ENCODE data around the gene RAB3GAP2.
"Not testable (repeated sequence)": the region's sequence is repeated elsewhere in the genome, so short reads cannot be mapped to it uniquely, and the experiment has no call there.

The RAB3GAP2 gene

GRCh38 chr1:220245900-220246299 lies 26.4 kb downstream of the RAB3GAP2 start:
- Histone ChIP-seq H3K36me3 (ENCODE audit: control insufficient read depth in 1 of 2, insufficient read depth in 2 of 2, low read depth in 1 of 2, low read length in 2 of 2) (peaks cover 8 to 37% of the 10 kb centered on the region in 2 experiments), H3K79me1 (replicated peaks; ENCODE audit: low read length, poor library complexity, severe bottlenecking) (peaks cover 19% of the 10 kb centered on the region), H3K9me3 (ENCODE audit: control insufficient read depth, low read length) (peaks cover 29% of the 10 kb centered on the region)
- not testable (repeated sequence) for H2AK5ac ChIP-seq (ENCODE audit: low read length, severe bottlenecking); H3K9ac ChIP-seq (ENCODE audit: low read length); DNase-seq; H3K4ac ChIP-seq (ENCODE audit: low read depth in 1 of 2, low read length in 2 of 2); H2BK5ac ChIP-seq (ENCODE audit: low read depth, low read length, poor library complexity, severe bottlenecking); H3K4me1 ChIP-seq (ENCODE audit: control insufficient read depth, insufficient read depth, low read depth, low read length); H3K23ac ChIP-seq (ENCODE audit: low read length in 2 of 2); H3K4me2 ChIP-seq (ENCODE audit: low read length, poor library complexity, severe bottlenecking); H3K14ac ChIP-seq (ENCODE audit: low read length in 2 of 2); H4K8ac ChIP-seq (ENCODE audit: low read length); H3K18ac ChIP-seq (ENCODE audit: low read depth in 1 of 2, low read length in 2 of 2); H3K4me3 ChIP-seq (ENCODE audit: insufficient read depth in 1 of 2, low read depth in 1 of 2, low read length in 2 of 2); H3K27ac ChIP-seq (ENCODE audit: low read length, poor library complexity, severe bottlenecking); H3K27me3 ChIP-seq (ENCODE audit: control insufficient read depth in 1 of 2, insufficient read depth in 1 of 2, low read length in 2 of 2); H2BK120ac ChIP-seq (ENCODE audit: low read depth, low read length); H2BK15ac ChIP-seq (ENCODE audit: low read depth, poor library complexity, severe bottlenecking); H4K91ac ChIP-seq (ENCODE audit: low read length); H2AFZ ChIP-seq (ENCODE audit: low read depth, low read length); H2BK12ac ChIP-seq (ENCODE audit: low read length in 2 of 2)
- WGBS: 98% methylated on average over 3 of the region's 6 CpGs

GRCh38 chr1:220243947-220244346 lies 28.3 kb downstream of the RAB3GAP2 start:
- H3K4ac ChIP-seq (ENCODE audit: low read depth in 1 of 2, low read length in 2 of 2): no peak overlapping the region
- no peak overlapping the region for H4K8ac ChIP-seq (ENCODE audit: low read length)
- H3K4me1 ChIP-seq (ENCODE audit: control insufficient read depth, insufficient read depth, low read depth, low read length): no peaks in the 10 kb centered on the region
- H3K4me2 ChIP-seq (ENCODE audit: low read length, poor library complexity, severe bottlenecking): no peak overlapping the region
- no peak overlapping the region for H2AK5ac ChIP-seq (ENCODE audit: low read length, severe bottlenecking)
- no peak overlapping the region for H3K9ac ChIP-seq (ENCODE audit: low read length)
- H2AFZ ChIP-seq (ENCODE audit: low read depth, low read length): no peak overlapping the region
- H3K36me3 ChIP-seq (ENCODE audit: control insufficient read depth in 1 of 2, insufficient read depth in 2 of 2, low read depth in 1 of 2, low read length in 2 of 2): peaks cover 0 to 17% of the 10 kb centered on the region in 2 experiments
- DNase-seq: no peak
- no peak overlapping the region for H4K91ac ChIP-seq (ENCODE audit: low read length)
- WGBS: 100% methylated on average over 2 of the region's 2 CpGs
- H3K18ac ChIP-seq (ENCODE audit: low read depth in 1 of 2, low read length in 2 of 2): no peak overlapping the region
- no peak overlapping the region for H3K23ac ChIP-seq (ENCODE audit: low read length in 2 of 2)
- no peak overlapping the region for H2BK12ac ChIP-seq (ENCODE audit: low read length in 2 of 2)
- H3K4me3 ChIP-seq (ENCODE audit: insufficient read depth in 1 of 2, low read depth in 1 of 2, low read length in 2 of 2): no peak overlapping the region
- H3K9me3 ChIP-seq (ENCODE audit: control insufficient read depth, low read length): peaks cover 10% of the 10 kb centered on the region
- no peaks in the 10 kb centered on the region for H3K27me3 ChIP-seq (ENCODE audit: control insufficient read depth in 1 of 2, insufficient read depth in 1 of 2, low read length in 2 of 2)
- H2BK120ac ChIP-seq (ENCODE audit: low read depth, low read length): no peak overlapping the region
- H2BK15ac ChIP-seq (ENCODE audit: low read depth, poor library complexity, severe bottlenecking): no peak overlapping the region
- H3K79me1 ChIP-seq (replicated peaks; ENCODE audit: low read length, poor library complexity, severe bottlenecking): peaks cover 6% of the 10 kb centered on the region
- no peak overlapping the region for H2BK5ac ChIP-seq (ENCODE audit: low read depth, low read length, poor library complexity, severe bottlenecking)
- H3K27ac ChIP-seq (ENCODE audit: low read length, poor library complexity, severe bottlenecking): no peak overlapping the region
- no peak overlapping the region for H3K14ac ChIP-seq (ENCODE audit: low read length in 2 of 2)

GRCh38 chr1:220241072-220241663 lies 31.1 kb downstream of the RAB3GAP2 start:
- no peak overlapping the region for H3K14ac ChIP-seq (ENCODE audit: low read length in 2 of 2)
- H3K9me3 ChIP-seq (ENCODE audit: control insufficient read depth, low read length): no peaks in the 10 kb centered on the region
- H4K8ac ChIP-seq (ENCODE audit: low read length): no peak overlapping the region
- no CpG with 5 or more reads among the region's 2 CpGs for WGBS
- no peak overlapping the region for H4K91ac ChIP-seq (ENCODE audit: low read length)
- H2AFZ ChIP-seq (ENCODE audit: low read depth, low read length): no peak overlapping the region
- H3K23ac ChIP-seq (ENCODE audit: low read length in 2 of 2): no peak overlapping the region
- H3K27me3 ChIP-seq (ENCODE audit: control insufficient read depth in 1 of 2, insufficient read depth in 1 of 2, low read length in 2 of 2): no peaks in the 10 kb centered on the region
- H3K4me2 ChIP-seq (ENCODE audit: low read length, poor library complexity, severe bottlenecking): no peak overlapping the region
- no peak overlapping the region for H3K4me3 ChIP-seq (ENCODE audit: insufficient read depth in 1 of 2, low read depth in 1 of 2, low read length in 2 of 2)
- H3K79me1 ChIP-seq (replicated peaks; ENCODE audit: low read length, poor library complexity, severe bottlenecking): peaks cover 9% of the 10 kb centered on the region
- no peak overlapping the region for H2AK5ac ChIP-seq (ENCODE audit: low read length, severe bottlenecking)
- no peak overlapping the region for H2BK5ac ChIP-seq (ENCODE audit: low read depth, low read length, poor library complexity, severe bottlenecking)
- H3K18ac ChIP-seq (ENCODE audit: low read depth in 1 of 2, low read length in 2 of 2): no peak overlapping the region
- H3K27ac ChIP-seq (ENCODE audit: low read length, poor library complexity, severe bottlenecking): no peak overlapping the region
- no peak overlapping the region for H3K4ac ChIP-seq (ENCODE audit: low read depth in 1 of 2, low read length in 2 of 2)
- no peaks in the 10 kb centered on the region for H3K4me1 ChIP-seq (ENCODE audit: control insufficient read depth, insufficient read depth, low read depth, low read length)
- no peak for DNase-seq
- H2BK120ac ChIP-seq (ENCODE audit: low read depth, low read length): no peak overlapping the region
- H3K36me3 ChIP-seq (ENCODE audit: control insufficient read depth in 1 of 2, insufficient read depth in 2 of 2, low read depth in 1 of 2, low read length in 2 of 2): peaks cover 0 to 10% of the 10 kb centered on the region in 2 experiments
- H2BK12ac ChIP-seq (ENCODE audit: low read length in 2 of 2): no peak overlapping the region
- H2BK15ac ChIP-seq (ENCODE audit: low read depth, poor library complexity, severe bottlenecking): no peak overlapping the region
- H3K9ac ChIP-seq (ENCODE audit: low read length): no peak overlapping the region

- Histone ChIP-seq H3K27ac (ENCODE audit: low read length, poor library complexity, severe bottlenecking) (no peak overlapping the region), H3K4me1 (ENCODE audit: control insufficient read depth, insufficient read depth, low read depth, low read length) (no peaks in the 10 kb centered on the region), H3K9ac (ENCODE audit: low read length) (no peak overlapping the region), H3K79me1 (replicated peaks; ENCODE audit: low read length, poor library complexity, severe bottlenecking) (peaks cover 9% of the 10 kb centered on the region), H3K27me3 (ENCODE audit: control insufficient read depth in 1 of 2, insufficient read depth in 1 of 2, low read length in 2 of 2) (no peaks in the 10 kb centered on the region), H2BK15ac (ENCODE audit: low read depth, poor library complexity, severe bottlenecking) (no peak overlapping the region), H3K14ac (ENCODE audit: low read length in 2 of 2) (no peak overlapping the region), H3K4me2 (ENCODE audit: low read length, poor library complexity, severe bottlenecking) (no peak overlapping the region), H4K8ac (ENCODE audit: low read length) (no peak overlapping the region), H2AFZ (ENCODE audit: low read depth, low read length) (no peak overlapping the region), H2BK12ac (ENCODE audit: low read length in 2 of 2) (no peak overlapping the region), H3K18ac (ENCODE audit: low read depth in 1 of 2, low read length in 2 of 2) (no peak overlapping the region), H3K9me3 (ENCODE audit: control insufficient read depth, low read length) (no peaks in the 10 kb centered on the region), H3K23ac (ENCODE audit: low read length in 2 of 2) (no peak overlapping the region), H2BK120ac (ENCODE audit: low read depth, low read length) (no peak overlapping the region), H3K36me3 (ENCODE audit: control insufficient read depth in 1 of 2, insufficient read depth in 2 of 2, low read depth in 1 of 2, low read length in 2 of 2) (peaks cover 0 to 10% of the 10 kb centered on the region in 2 experiments), H3K4me3 (ENCODE audit: insufficient read depth in 1 of 2, low read depth in 1 of 2, low read length in 2 of 2) (no peak overlapping the region), H4K91ac (ENCODE audit: low read length) (no peak overlapping the region), H2BK5ac (ENCODE audit: low read depth, low read length, poor library complexity, severe bottlenecking) (no peak overlapping the region), H2AK5ac (ENCODE audit: low read length, severe bottlenecking) (no peak overlapping the region), H3K4ac (ENCODE audit: low read depth in 1 of 2, low read length in 2 of 2) (no peak overlapping the region)
- no peak for DNase-seq
- WGBS: 88% methylated on average over 2 of the region's 3 CpGs
Observed at GRCh38 chr1:220239966-220240365, 32.3 kb downstream of the RAB3GAP2 start.

All from mesenchymal stem cell (in vitro differentiated cells and primary cell).